Natural killer cell (primary cell): ENCODE measurements around the gene STK40. TPM values are rescaled to one million over a fixed set of nuclear protein-coding genes. Genes with fewer than 3 reads are reported as not detected.

ENCODE experiments used
- ATAC-seq, 3 donors: fragments of 150-1000 bp in 2 of 3; fragments of 200-7000 bp in 1 of 3; cut with Tn5 transposase; 1 replicate in 1 of 3; 2 replicates in 2 of 3; pipeline ENCODE4 v1.10.0; 2021; ENCODE audit warnings: mild to moderate bottlenecking in 2 of 3, moderate library complexity in 2 of 3
- DNase-seq, 2 donors: peaks; one replicate each; pipeline versions ENCODE4 v3.0.0 to v3.0.0-alpha.2; 2013 to 2021; ENCODE audit warnings: mixed read lengths in 1 of 2
- H3K27ac ChIP-seq: one replicate; pipeline ENCODE4 v1.5.1; 2013; ENCODE audit warnings: mild to moderate bottlenecking, low read length
- H3K27me3 ChIP-seq: one replicate; pipeline ENCODE4 v1.6.1; 2013; ENCODE audit warnings: low read length; ENCODE audit not compliant: control insufficient read depth, insufficient read depth
- H3K36me3 ChIP-seq: one replicate; pipeline ENCODE4 v1.6.1; 2013; ENCODE audit warnings: low read length; ENCODE audit not compliant: control insufficient read depth, insufficient read depth
- H3K4me1 ChIP-seq: one replicate; pipeline ENCODE4 v1.6.1; 2013; ENCODE audit warnings: low read length; ENCODE audit not compliant: control insufficient read depth, insufficient read depth
- H3K4me3 ChIP-seq: one replicate; pipeline ENCODE4 v1.5.1; 2013; ENCODE audit warnings: low read length
- H3K9me3 ChIP-seq: one replicate; pipeline ENCODE4 v1.6.1; 2013; ENCODE audit warnings: low read length; ENCODE audit not compliant: control insufficient read depth, insufficient read depth
- H3K27ac Mint-ChIP-seq, 2 donors: one replicate each; pipeline ENCODE4 v1.8.0; 2022; ENCODE audit warnings: mild to moderate bottlenecking in 2 of 2, mixed read lengths in 2 of 2, moderate library complexity in 1 of 2
- H3K27me3 Mint-ChIP-seq, 2 donors: one replicate each; pipeline ENCODE4 v1.8.0; 2022; ENCODE audit warnings: low read depth in 2 of 2, mixed read lengths in 2 of 2
- H3K36me3 Mint-ChIP-seq: one replicate; pipeline ENCODE4 v1.8.0; 2022; ENCODE audit warnings: mixed read lengths
- H3K4me1 Mint-ChIP-seq, 2 donors: one replicate each; pipeline ENCODE4 v1.8.0; 2022; ENCODE audit warnings: mixed read lengths in 2 of 2
- H3K4me3 Mint-ChIP-seq: one replicate; pipeline ENCODE4 v1.8.0; 2022; ENCODE audit warnings: mild to moderate bottlenecking, moderate library complexity, mixed read lengths
- H3K9me3 Mint-ChIP-seq, 2 donors: one replicate each; pipeline ENCODE4 v1.8.0; 2022; ENCODE audit warnings: mixed read lengths in 2 of 2
- WGBS: methylation state at CpG from one replicate; pipeline ENCODE4 v1.1.7; 2013; ENCODE audit warnings: missing lambda C conversion rate; ENCODE audit not compliant: insufficient coverage; 5-methylcytosine and 5-hydroxymethylcytosine counted together
- intact Hi-C: fragments of 100-400 bp; cut with micrococcal nuclease; formaldehyde crosslinking; loops from one replicate; pipeline ENCODE4 v1.14.2; 2022
- total RNA-seq, 4 donors: library from RNA; stranded (reverse); fragments of 120-200 nt in 1 of 4; gene quantifications; one replicate each; pipeline versions ENCODE4 v1.2.3 to v1.2.4, GENCODE V29; 2013 to 2022
- TF ChIP-seq, protein P1 (sequence below): fragments of 200-600 bp; IDR thresholded peaks from one replicate; pipeline ENCODE4 v1.8.0; 2022; ENCODE audit warnings: antibody characterized with exemption

The STK40 gene
- total RNA-seq, 3 donors from 2014 or later (not counting 1 experiment from before 2014, with no cell fraction given): 55.9 to 65.3 (median 59.8) TPM

DNA sequence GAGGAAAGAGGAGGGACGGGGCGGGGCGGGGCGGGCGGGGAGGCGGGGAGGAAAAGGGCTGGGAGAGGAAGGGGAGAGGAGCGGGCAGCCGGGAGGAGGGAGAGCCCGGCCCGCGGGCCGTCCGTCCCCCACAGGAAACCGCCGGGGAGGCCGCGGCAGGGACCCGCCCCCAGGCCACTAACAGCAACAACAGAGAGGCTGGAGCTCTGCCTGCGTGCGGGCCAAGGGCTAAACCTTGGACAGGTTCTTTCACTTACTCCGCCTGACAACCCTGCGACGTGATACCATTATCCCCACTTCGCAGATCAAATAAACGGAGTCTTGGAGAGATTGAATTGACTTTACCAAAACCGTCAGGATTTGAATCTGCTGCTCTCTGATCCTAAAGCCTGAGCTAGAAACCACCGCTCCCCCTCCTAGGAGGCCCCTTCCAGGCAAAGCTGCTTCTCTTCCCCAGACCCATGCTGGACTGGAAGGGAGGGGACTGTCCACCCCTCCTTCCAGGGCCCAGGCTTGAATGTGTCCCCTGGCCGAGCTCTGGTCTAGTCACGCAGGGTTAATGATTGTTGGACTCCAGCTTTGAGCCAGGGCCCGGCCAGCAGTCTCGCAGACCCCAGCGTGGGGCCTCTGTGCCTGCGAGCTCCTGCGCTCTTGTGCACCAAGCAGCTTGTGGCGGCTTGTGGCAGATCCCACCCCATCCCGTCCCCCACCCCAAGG, 61.9 kb downstream of the STK40 start, which contains the start of gene EVA1B:
EVA1B (minus strand) TSS at position 10 of the 717 bp plus-strand sequence. CDS start 608 bp downstream, outside the sequence.
- DNase-seq (peak; percentile 48 to 60), ATAC-seq (peak; percentile 60 to 66 (median 61))
- Mint-ChIP-seq H3K4me3 (peak within 1 kb of the TSS; percentile 85), H3K9me3 (no peaks in the 10 kb centered on the region), H3K27me3 (peaks cover 0 to 7% of the 10 kb centered on the region in 2 donors), H3K36me3 (no peaks in the 10 kb centered on the region), H3K4me1 (peaks cover 6 to 35% of the 10 kb centered on the region in 2 donors), H3K27ac (peak within 1 kb of the TSS; percentile 41 to 73)
- H3K9me3 ChIP-seq: no peaks in the 10 kb centered on the region
- TF ChIP-seq, protein P1, sequence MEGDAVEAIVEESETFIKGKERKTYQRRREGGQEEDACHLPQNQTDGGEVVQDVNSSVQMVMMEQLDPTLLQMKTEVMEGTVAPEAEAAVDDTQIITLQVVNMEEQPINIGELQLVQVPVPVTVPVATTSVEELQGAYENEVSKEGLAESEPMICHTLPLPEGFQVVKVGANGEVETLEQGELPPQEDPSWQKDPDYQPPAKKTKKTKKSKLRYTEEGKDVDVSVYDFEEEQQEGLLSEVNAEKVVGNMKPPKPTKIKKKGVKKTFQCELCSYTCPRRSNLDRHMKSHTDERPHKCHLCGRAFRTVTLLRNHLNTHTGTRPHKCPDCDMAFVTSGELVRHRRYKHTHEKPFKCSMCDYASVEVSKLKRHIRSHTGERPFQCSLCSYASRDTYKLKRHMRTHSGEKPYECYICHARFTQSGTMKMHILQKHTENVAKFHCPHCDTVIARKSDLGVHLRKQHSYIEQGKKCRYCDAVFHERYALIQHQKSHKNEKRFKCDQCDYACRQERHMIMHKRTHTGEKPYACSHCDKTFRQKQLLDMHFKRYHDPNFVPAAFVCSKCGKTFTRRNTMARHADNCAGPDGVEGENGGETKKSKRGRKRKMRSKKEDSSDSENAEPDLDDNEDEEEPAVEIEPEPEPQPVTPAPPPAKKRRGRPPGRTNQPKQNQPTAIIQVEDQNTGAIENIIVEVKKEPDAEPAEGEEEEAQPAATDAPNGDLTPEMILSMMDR: no peak
- no peaks in the 10 kb centered on the region for H3K36me3 ChIP-seq
- peaks cover 41% of the 10 kb centered on the region for H3K4me1 ChIP-seq
- peak within 1 kb of the TSS; percentile 55 for H3K4me3 ChIP-seq
- 5% methylated on average over 35 of the region's 36 CpGs for WGBS
- H3K27me3 ChIP-seq: no peaks in the 10 kb centered on the region
- H3K27ac ChIP-seq: peak within 1 kb of the TSS; percentile 46
- intact Hi-C loops: loop anchor here (5.0 kb wide), 1 partner anchor 44 kb away; no protein-coding TSS in a partner anchor

DNA sequence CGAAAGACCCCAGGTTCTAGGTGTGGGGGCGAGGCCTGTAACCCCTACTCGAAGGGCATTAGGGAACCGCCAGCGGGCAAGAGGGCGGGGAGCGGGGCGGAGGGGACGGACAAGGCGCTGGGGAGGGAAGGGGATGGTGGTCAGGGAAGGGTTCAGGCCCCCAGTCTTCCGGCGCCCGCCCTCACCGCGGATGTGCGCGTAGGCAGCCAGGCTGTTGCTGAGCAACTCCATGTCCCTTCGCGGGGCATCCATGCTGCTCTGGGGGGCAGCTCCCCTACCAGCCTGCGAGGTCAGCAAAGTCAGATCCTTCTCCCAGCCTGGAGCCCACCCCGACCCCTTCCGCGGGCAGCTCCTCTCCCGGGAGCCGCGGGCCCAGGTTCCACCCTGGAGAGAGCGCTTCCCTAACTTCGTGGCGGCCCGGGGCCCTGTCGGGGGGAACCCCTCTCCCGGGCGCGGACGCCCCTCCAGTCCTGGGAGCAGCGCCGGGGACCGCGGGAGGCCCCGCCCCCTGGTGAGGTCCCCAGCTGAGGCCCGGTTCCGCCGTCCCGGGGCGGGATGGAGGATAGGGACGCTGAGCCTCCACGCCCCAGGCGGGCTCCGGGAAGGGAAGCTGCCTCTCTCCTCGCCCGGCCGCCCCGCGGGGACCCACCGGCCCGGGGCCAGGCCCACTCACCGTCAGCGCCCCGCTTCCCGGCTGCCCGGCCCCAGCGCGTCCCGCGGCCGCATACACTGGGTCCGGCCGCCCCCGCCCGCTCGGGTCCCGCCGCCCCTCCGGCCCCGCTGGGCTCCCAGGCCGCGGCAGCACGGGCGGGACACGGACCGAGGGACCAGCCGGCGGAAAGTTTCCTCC, 62.7 kb downstream of the STK40 start:
- Mint-ChIP-seq H3K36me3 (no peaks in the 10 kb centered on the region), H3K27ac (peak overlapping the region in 1 of 2 donors; percentile 73), H3K27me3 (peaks cover 0 to 7% of the 10 kb centered on the region in 2 donors), H3K4me1 (peaks cover 6 to 35% of the 10 kb centered on the region in 2 donors), H3K9me3 (no peaks in the 10 kb centered on the region), H3K4me3 (peak overlapping the region; percentile 81)
- H3K27me3 ChIP-seq: no peaks in the 10 kb centered on the region
- ATAC-seq (peak; percentile 59 to 67 (median 59)), DNase-seq (peak in 1 of 2 donors; percentile 57)
- peak overlapping the region; percentile 55 for H3K4me3 ChIP-seq
- intact Hi-C loops: loop anchor here (5.0 kb wide), 1 partner anchor 44 kb away; no protein-coding TSS in a partner anchor
- 2% methylated on average over 83 of the region's 83 CpGs for WGBS
- peak overlapping the region; percentile 46 for H3K27ac ChIP-seq
- no peaks in the 10 kb centered on the region for H3K36me3 ChIP-seq
- H3K4me1 ChIP-seq: peaks cover 41% of the 10 kb centered on the region
- H3K9me3 ChIP-seq: no peaks in the 10 kb centered on the region
- TF ChIP-seq, protein P1: no peak

DNA sequence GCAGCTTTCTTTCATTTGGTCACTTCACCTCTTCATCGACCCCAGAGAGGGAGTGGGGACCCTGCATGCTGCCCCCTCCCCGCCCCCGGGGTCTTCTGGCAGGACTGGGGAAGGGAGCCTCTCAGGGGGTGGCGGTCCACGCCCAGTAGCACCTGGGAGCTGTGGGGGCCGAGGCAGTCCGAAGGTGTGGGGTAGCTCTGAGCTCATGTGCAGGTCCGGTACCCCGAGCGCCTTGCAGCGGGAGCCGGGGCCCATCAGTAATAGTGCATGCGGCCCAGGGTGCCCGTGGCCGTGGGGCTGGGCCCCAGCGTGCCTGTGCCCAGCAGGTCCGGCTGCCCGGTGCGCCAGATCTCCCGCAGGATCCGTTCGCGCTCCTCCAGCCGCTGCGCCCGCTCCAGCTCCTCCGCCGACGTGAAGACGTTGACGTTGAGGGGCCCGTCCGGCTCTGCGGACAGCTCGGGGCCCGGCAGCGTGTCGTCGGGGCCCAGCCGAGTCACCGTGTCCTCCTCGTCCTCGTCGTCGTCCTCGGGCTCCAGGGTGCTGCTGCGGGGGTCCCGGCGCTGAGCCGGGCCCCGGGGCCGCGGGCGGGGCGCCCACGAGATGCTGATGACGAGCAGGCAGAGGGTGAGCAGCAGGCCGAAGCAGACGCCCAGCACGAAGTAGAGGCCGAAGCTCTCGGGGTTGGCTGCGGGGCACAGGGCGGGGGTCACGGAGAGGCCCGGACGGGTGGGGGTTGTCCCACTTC, 63.5 kb downstream of the STK40 start:
- Histone ChIP-seq H3K27ac (no peak overlapping the region), H3K36me3 (no peaks in the 10 kb centered on the region), H3K27me3 (no peaks in the 10 kb centered on the region), H3K4me3 (peak overlapping the region; percentile 52), H3K9me3 (no peaks in the 10 kb centered on the region), H3K4me1 (peaks cover 41% of the 10 kb centered on the region)
- peak overlapping the region; percentile 81 for H3K4me3 Mint-ChIP-seq
- intact Hi-C loops: loop anchor here (5.0 kb wide), 1 partner anchor 45 kb away; no protein-coding TSS in a partner anchor
- TF ChIP-seq, protein P1: no peak
- DNase-seq (peak in 1 of 2 donors; percentile 26), ATAC-seq (no peak)
- peak overlapping the region in 1 of 2 donors; percentile 73 for H3K27ac Mint-ChIP-seq
- WGBS: 59% methylated on average over 66 of the region's 67 CpGs
- peaks cover 0 to 5% of the 10 kb centered on the region in 2 donors for H3K27me3 Mint-ChIP-seq
- peaks cover 6 to 35% of the 10 kb centered on the region in 2 donors for H3K4me1 Mint-ChIP-seq
- no peaks in the 10 kb centered on the region for H3K9me3 Mint-ChIP-seq
- no peaks in the 10 kb centered on the region for H3K36me3 Mint-ChIP-seq
